K562 (cell line): Measurements from ENCODE around the gene COMMD1. TPM values are rescaled to one million over a fixed set of nuclear protein-coding genes. Genes with fewer than 3 reads are reported as not detected.

Experiments used
- BHLHE40 ChIP-seq: IDR thresholded peaks from 2 replicates; pipeline ENCODE4 v1.6.1; 2011; ENCODE audit warnings: low read length, improper control_type of control experiment
- BRCA1 ChIP-seq, 2 experiments: fragments of 450-650 bp in 1 of 2; sonication (generic) in 1 of 2; formaldehyde crosslinking in 1 of 2; IDR thresholded peaks; 2 replicates each; pipeline versions ENCODE4 v1.5.0 to v1.6.1; 2017 to 2020; ENCODE audit warnings: mild to moderate bottlenecking in 1 of 2, missing genetic modification reagents in 1 of 2
- CREM ChIP-seq: IDR thresholded peaks from 2 replicates; pipeline ENCODE4 v1.6.1; 2014; ENCODE audit warnings: antibody characterized with exemption, low read depth
- EGR1 ChIP-seq: fragments of 450-650 bp; conservative IDR thresholded peaks from 2 replicates; pipeline ENCODE4 v1.6.1; 2017; ENCODE audit warnings: mild to moderate bottlenecking
- HDAC3 ChIP-seq: fragments of 450-650 bp; IDR thresholded peaks from 2 replicates; pipeline ENCODE4 v1.6.1; 2018; ENCODE audit warnings: borderline replicate concordance, mild to moderate bottlenecking, moderate library complexity; ENCODE audit not compliant: partially characterized antibody
- KHSRP ChIP-seq: fragments of 450-650 bp; IDR thresholded peaks from 2 replicates; pipeline ENCODE4 v1.6.1; 2017
- MTF1 ChIP-seq: fragments of 250-450 bp; sonication (Bioruptor Pico); IDR thresholded peaks from 2 replicates; pipeline ENCODE4 v1.9.0; 2021; ENCODE audit warnings: moderate library complexity, mild to moderate bottlenecking, inconsistent platforms, borderline replicate concordance
- MYC ChIP-seq, 2 experiments: fragments of 250-450 bp in 1 of 2; sonication (Bioruptor Pico) in 1 of 2; IDR thresholded peaks; 2 replicates each; pipeline versions ENCODE4 v1.5.1 to v1.6.1; 2012 to 2021; ENCODE audit warnings: low read depth in 2 of 2, borderline replicate concordance in 1 of 2, improper control_type of control experiment in 1 of 2, low read length in 1 of 2, mild to moderate bottlenecking in 1 of 2, moderate library complexity in 1 of 2
- RFX7 ChIP-seq: fragments of 250-450 bp; sonication (Bioruptor Pico); IDR thresholded peaks from 2 replicates; pipeline ENCODE4 v1.5.1; 2021; ENCODE audit warnings: mild to moderate bottlenecking
- TGIF2 ChIP-seq: sonication (generic); formaldehyde crosslinking; IDR thresholded peaks from 2 replicates; pipeline ENCODE4 v1.8.1; 2022; ENCODE audit warnings: mild to moderate bottlenecking, missing genetic modification reagents, moderate library complexity
- ZFPM2 ChIP-seq: fragments of 250-450 bp; sonication (Bioruptor Pico); IDR thresholded peaks from 2 replicates; pipeline ENCODE4 v1.5.1; 2022; ENCODE audit warnings: mild to moderate bottlenecking
- ZNF174 ChIP-seq: fragments of 250-450 bp; sonication (Bioruptor Pico); IDR thresholded peaks from 2 replicates; pipeline ENCODE4 v1.4.0; 2020; ENCODE audit warnings: mild to moderate bottlenecking
- ZNF3 ChIP-seq: fragments of 250-450 bp; sonication (Bioruptor Pico); IDR thresholded peaks from 2 replicates; pipeline ENCODE4 v1.5.0; 2021; ENCODE audit warnings: mild to moderate bottlenecking, moderate library complexity
- polyA plus RNA-seq, 8 experiments: library from polyadenylated mRNA; depleted of rRNA in 4 of 8; stranded (reverse) in 5 of 8; unstranded in 3 of 8; fragments of >200 nt; fragmentation: Nextera tagmentation in 2 of 8; fragmentation: Illumina TruSeq in 1 of 8; extraction: Ambion mirVana in 2 of 8; extraction: Trizol in 1 of 8; gene quantifications; 2 replicates each; pipeline versions ENCODE4 v1.2.1 to v1.2.3, GENCODE V29; 2011 to 2014; ENCODE audit warnings: inconsistent platforms in 1 of 8, missing spikeins in 1 of 8
- total RNA-seq, 7 experiments: library from RNA; depleted of rRNA in 6 of 7; stranded (reverse); fragments of >200 nt in 6 of 7; fragmentation: Illumina TruSeq in 2 of 7; extraction: Trizol in 2 of 7; gene quantifications; 2 replicates each; pipeline versions ENCODE4 v1.2.1 to v1.2.3, GENCODE V29; 2011 to 2021; ENCODE audit warnings: low replicate concordance in 1 of 7
- TF ChIP-seq, protein P1 (sequence below): fragments of 450-650 bp; IDR thresholded peaks from 2 replicates; pipeline ENCODE4 v1.6.1; 2014; ENCODE audit warnings: low read depth, mild to moderate bottlenecking, moderate library complexity, borderline replicate concordance
- TF ChIP-seq, protein P2 (sequence below): fragments of 250-450 bp; sonication (Bioruptor Pico); IDR thresholded peaks from 2 replicates; pipeline ENCODE4 v1.4.0; 2020
- TF ChIP-seq, protein P3 (sequence below): sonication (generic); formaldehyde crosslinking; IDR thresholded peaks from 2 replicates; pipeline ENCODE4 v1.8.0; 2022; ENCODE audit warnings: missing genetic modification reagents, mild to moderate bottlenecking, borderline replicate concordance

Gene COMMD1
- total and polyA plus RNA-seq, 9 of the 15 experiments (the other 6 are each of a cell fraction or from before 2014, with no cell fraction given) = 14.4 to 77.0 (median 21.4) TPM

DNA sequence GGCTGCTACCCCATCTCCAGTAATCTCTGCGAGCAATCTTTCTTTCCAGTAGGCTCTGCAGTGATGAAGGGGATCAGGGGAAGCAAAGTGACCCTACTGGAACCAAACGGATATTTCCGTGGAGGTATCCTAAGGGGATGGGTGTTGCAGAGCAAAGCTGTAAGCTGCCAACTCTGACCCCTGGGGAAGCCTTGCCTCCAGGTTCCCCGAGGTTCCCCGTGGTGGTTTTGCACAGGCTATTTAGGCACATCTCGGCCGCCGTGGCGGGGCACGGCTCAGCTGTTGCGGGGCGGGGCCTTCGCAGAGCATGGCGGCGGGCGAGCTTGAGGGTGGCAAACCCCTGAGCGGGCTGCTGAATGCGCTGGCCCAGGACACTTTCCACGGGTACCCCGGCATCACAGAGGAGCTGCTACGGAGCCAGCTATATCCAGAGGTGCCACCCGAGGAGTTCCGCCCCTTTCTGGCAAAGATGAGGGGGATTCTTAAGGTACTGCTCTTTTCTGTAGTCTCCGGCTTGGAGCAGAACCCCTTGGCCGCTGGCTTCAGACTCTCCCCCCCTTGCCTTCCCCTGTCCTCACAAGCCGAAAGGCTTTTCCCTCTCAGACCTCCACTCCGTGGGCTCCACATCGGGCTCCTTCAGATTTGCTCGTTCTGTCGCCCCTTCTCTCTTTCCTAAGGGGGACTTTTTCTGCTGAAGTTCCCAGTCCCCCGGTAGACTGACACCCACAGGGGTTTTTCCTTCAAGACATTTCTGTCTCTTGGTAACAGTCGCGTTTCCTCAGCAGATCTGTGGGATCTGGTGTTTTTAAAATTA is at the start of gene COMMD1 (continued):
- TF ChIP-seq, protein P1, sequence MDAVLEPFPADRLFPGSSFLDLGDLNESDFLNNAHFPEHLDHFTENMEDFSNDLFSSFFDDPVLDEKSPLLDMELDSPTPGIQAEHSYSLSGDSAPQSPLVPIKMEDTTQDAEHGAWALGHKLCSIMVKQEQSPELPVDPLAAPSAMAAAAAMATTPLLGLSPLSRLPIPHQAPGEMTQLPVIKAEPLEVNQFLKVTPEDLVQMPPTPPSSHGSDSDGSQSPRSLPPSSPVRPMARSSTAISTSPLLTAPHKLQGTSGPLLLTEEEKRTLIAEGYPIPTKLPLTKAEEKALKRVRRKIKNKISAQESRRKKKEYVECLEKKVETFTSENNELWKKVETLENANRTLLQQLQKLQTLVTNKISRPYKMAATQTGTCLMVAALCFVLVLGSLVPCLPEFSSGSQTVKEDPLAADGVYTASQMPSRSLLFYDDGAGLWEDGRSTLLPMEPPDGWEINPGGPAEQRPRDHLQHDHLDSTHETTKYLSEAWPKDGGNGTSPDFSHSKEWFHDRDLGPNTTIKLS = no peak
- TF ChIP-seq CREM (peak; percentile 59), BRCA1 (IDR thresholded peaks at IDR 0.05) (no peak), BRCA1 (CRISPR knock-in tag; IDR thresholded peaks at IDR 0.05) (no peak), BHLHE40 (no peak), MTF1 (CRISPR knock-in tag) (no peak), MYC (IDR thresholded peaks at IDR 0.05; ENCODE audit: low read depth, low read length) (peak; percentile 73), MYC (CRISPR knock-in tag; IDR thresholded peaks at IDR 0.05; ENCODE audit: borderline replicate concordance, low read depth) (0 out of 2 replicates have a peak, but pooled peaks have one; percentile 40), HDAC3 (no peak), ZNF174 (CRISPR knock-in tag) (no peak), EGR1 (no peak), TGIF2 (no peak), ZFPM2 (CRISPR knock-in tag) (no peak), ZNF3 (CRISPR knock-in tag) (no peak), KHSRP (no peak), RFX7 (CRISPR knock-in tag) (no peak)
- TF ChIP-seq, protein P2, sequence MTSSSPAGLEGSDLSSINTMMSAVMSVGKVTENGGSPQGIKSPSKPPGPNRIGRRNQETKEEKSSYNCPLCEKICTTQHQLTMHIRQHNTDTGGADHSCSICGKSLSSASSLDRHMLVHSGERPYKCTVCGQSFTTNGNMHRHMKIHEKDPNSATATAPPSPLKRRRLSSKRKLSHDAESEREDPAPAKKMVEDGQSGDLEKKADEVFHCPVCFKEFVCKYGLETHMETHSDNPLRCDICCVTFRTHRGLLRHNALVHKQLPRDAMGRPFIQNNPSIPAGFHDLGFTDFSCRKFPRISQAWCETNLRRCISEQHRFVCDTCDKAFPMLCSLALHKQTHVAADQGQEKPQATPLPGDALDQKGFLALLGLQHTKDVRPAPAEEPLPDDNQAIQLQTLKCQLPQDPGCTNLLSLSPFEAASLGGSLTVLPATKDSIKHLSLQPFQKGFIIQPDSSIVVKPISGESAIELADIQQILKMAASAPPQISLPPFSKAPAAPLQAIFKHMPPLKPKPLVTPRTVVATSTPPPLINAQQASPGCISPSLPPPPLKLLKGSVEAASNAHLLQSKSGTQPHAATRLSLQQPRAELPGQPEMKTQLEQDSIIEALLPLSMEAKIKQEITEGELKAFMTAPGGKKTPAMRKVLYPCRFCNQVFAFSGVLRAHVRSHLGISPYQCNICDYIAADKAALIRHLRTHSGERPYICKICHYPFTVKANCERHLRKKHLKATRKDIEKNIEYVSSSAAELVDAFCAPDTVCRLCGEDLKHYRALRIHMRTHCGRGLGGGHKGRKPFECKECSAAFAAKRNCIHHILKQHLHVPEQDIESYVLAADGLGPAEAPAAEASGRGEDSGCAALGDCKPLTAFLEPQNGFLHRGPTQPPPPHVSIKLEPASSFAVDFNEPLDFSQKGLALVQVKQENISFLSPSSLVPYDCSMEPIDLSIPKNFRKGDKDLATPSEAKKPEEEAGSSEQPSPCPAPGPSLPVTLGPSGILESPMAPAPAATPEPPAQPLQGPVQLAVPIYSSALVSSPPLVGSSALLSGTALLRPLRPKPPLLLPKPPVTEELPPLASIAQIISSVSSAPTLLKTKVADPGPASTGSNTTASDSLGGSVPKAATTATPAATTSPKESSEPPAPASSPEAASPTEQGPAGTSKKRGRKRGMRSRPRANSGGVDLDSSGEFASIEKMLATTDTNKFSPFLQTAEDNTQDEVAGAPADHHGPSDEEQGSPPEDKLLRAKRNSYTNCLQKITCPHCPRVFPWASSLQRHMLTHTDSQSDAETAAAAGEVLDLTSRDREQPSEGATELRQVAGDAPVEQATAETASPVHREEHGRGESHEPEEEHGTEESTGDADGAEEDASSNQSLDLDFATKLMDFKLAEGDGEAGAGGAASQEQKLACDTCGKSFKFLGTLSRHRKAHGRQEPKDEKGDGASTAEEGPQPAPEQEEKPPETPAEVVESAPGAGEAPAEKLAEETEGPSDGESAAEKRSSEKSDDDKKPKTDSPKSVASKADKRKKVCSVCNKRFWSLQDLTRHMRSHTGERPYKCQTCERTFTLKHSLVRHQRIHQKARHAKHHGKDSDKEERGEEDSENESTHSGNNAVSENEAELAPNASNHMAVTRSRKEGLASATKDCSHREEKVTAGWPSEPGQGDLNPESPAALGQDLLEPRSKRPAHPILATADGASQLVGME (CRISPR knock-in tag) = no peak
- TF ChIP-seq, protein P3, sequence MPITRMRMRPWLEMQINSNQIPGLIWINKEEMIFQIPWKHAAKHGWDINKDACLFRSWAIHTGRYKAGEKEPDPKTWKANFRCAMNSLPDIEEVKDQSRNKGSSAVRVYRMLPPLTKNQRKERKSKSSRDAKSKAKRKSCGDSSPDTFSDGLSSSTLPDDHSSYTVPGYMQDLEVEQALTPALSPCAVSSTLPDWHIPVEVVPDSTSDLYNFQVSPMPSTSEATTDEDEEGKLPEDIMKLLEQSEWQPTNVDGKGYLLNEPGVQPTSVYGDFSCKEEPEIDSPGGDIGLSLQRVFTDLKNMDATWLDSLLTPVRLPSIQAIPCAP (CRISPR knock-in tag) = no peak
